ENCODE measurements around the gene ZDHHC6. TPM values are rescaled to one million over a fixed set of nuclear protein-coding genes. Genes with fewer than 3 reads are reported as not detected.

Gene ZDHHC6
- total and polyA plus RNA-seq, 10 of the 15 experiments (the other 5 are each of a cell fraction or from before 2014, with no cell fraction given), result 23.8 to 59.4 (median 35.6) TPM

DNA sequence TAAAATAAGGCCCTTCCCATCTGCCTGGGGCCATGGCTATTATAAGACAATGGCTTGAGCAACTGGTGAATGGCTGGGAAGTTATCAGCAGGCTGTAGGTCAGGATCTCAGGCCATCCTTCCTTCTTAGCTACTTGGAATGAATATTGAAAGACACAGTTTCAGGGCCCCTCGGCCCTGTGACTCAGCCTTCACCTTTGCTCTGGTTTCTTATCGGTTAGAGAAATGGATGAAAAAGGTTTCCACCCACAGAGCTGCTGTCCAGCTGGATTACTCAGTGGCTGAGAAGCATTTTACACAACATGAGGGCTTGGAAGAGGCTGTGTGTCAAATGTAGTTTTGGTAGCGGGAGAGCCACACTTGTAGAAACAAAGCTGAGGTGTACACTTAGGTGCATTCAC is 63.4 kb downstream of the ZDHHC6 start:
- ChIA-PET SMC1A (ENCODE audit: uncharacterized antibody, unreplicated experiment) (no interaction called here), CTCF (interaction anchor here (0.9 kb wide), 1 partner anchor 19 kb away, joined by 3 read pairs; no protein-coding TSS in a partner anchor), POLR2A (interaction anchor here (1.0 kb wide), 1 partner anchor 8 kb away, joined by 3 read pairs; no protein-coding TSS in a partner anchor), RAD21 (ENCODE audit: unreplicated experiment) (no interaction called here)
- H3K4me1 ChIP-seq (ENCODE audit: control insufficient read depth, insufficient read depth, low read length), result no peaks in the 10 kb centered on the region
- H2AFZ ChIP-seq (ENCODE audit: control insufficient read depth, low read depth, low read length), result no peak overlapping the region
- H3K27ac ChIP-seq (ENCODE audit: control insufficient read depth, insufficient read depth), result no peak overlapping the region
- peaks cover 21% of the 10 kb centered on the region for H3K79me2 ChIP-seq (ENCODE audit: control insufficient read depth, insufficient read depth, low read length)
- TF ChIP-seq HDAC2 (IDR thresholded peaks at IDR 0.05), result no peak
- TF ChIP-seq, protein P1, sequence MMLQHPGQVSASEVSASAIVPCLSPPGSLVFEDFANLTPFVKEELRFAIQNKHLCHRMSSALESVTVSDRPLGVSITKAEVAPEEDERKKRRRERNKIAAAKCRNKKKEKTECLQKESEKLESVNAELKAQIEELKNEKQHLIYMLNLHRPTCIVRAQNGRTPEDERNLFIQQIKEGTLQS (IDR thresholded peaks at IDR 0.05; ENCODE audit: borderline replicate concordance, extremely low read depth, low read depth, low read length), result no peak
- no peak for TF ChIP-seq NFIC (IDR thresholded peaks at IDR 0.05; ENCODE audit: low read depth, low read length)
- no peak for TF ChIP-seq SIN3A (IDR thresholded peaks at IDR 0.05; ENCODE audit: low read depth, low read length)
- TF ChIP-seq SRF (IDR thresholded peaks at IDR 0.05; ENCODE audit: low read depth in 2 of 2, low read length in 2 of 2), result no peak
- H3K4me2 ChIP-seq (ENCODE audit: control insufficient read depth, insufficient read depth), result no peak overlapping the region
- no TSS peak for BruUV-seq (replicated peaks)
- H3K36me3 ChIP-seq (ENCODE audit: control insufficient read depth in 2 of 2, insufficient read depth in 2 of 2, low read length in 1 of 2), result peaks cover 0 to 3% of the 10 kb centered on the region in 2 experiments; a peak in 2 of 4 replicates
- H3K27me3 ChIP-seq (replicated peaks in 1 of 2; ENCODE audit: control insufficient read depth in 2 of 2, insufficient read depth in 2 of 2, low read length in 1 of 2), result no peaks in the 10 kb centered on the region
- DNase-seq (ENCODE audit: low read depth, low spot score) (no peak), ATAC-seq (no peak; the same call in 2 of the 3 replicates), FAIRE-seq (no peak)
- in situ Hi-C loops (cut with MboI) (no loop called here), intact Hi-C loops (cut with micrococcal nuclease; ENCODE audit: unreplicated experiment) (no loop called here)
- H3K9me3 ChIP-seq (replicated peaks; ENCODE audit: control insufficient read depth, insufficient read depth, low read length), result no peaks in the 10 kb centered on the region
- H4K20me1 ChIP-seq (ENCODE audit: control insufficient read depth, insufficient read depth), result no peaks in the 10 kb centered on the region
- no peak overlapping the region for H3K4me3 ChIP-seq
- H3K9ac ChIP-seq (ENCODE audit: control insufficient read depth, insufficient read depth, low read length), result no peak overlapping the region
- 43% methylated on average over 3 of the region's 3 CpGs for WGBS (ENCODE audit: insufficient coverage, insufficient replicate concordance, low lambda C conversion rate, missing lambda C conversion rate)

DNA sequence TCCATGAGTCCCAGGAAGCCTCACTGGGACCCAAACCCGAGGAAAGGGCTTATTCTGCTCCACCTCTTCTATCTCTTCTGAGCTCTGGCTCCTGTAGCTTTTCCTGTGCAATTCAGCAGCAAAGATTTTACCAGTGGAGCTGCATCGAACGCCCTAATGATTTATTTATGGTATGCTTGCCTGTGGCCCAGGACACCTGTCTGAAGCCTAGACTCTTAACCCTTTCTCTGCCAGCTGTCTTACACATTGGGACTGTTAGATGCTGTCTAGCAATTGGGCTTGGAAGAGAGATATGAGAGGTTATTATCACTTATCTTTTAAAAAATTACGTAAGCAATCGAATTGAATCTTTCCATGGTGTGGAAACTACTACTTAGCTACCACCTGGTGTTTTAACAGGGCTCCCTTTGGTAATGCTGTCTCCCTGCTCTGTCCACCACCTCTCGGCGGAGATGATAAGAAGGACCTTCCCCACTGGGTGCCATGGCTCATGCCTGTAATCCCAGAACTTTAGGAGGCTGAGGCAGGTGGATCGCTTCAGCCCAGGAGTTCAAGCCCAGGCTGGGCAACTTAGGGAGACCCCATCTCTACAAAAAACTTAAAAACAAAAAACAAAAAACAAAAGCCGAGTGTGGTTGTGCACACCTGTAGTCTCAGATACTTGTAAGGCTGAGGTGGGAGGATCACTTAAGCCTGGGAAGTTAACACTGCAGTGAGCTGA is 64.0 kb downstream of the ZDHHC6 start:
- Histone ChIP-seq H3K27ac (ENCODE audit: control insufficient read depth, insufficient read depth) (no peak overlapping the region), H3K27me3 (replicated peaks in 1 of 2; ENCODE audit: control insufficient read depth in 2 of 2, insufficient read depth in 2 of 2, low read length in 1 of 2) (no peaks in the 10 kb centered on the region), H3K36me3 (ENCODE audit: control insufficient read depth in 2 of 2, insufficient read depth in 2 of 2, low read length in 1 of 2) (peaks cover 0 to 3% of the 10 kb centered on the region in 2 experiments; a peak in 2 of 4 replicates), H3K79me2 (ENCODE audit: control insufficient read depth, insufficient read depth, low read length) (peaks cover 26% of the 10 kb centered on the region), H3K4me1 (ENCODE audit: control insufficient read depth, insufficient read depth, low read length) (no peaks in the 10 kb centered on the region; the same call in 1 of the 2 replicates), H2AFZ (ENCODE audit: control insufficient read depth, low read depth, low read length) (no peak overlapping the region), H3K9me3 (replicated peaks; ENCODE audit: control insufficient read depth, insufficient read depth, low read length) (no peaks in the 10 kb centered on the region), H3K9ac (ENCODE audit: control insufficient read depth, insufficient read depth, low read length) (no peak overlapping the region), H4K20me1 (ENCODE audit: control insufficient read depth, insufficient read depth) (no peaks in the 10 kb centered on the region), H3K4me2 (ENCODE audit: control insufficient read depth, insufficient read depth) (no peak overlapping the region), H3K4me3 (no peak overlapping the region)
- ChIA-PET CTCF (interaction anchor here (0.9 kb wide), 1 partner anchor 20 kb away, joined by 3 read pairs; no protein-coding TSS in a partner anchor), SMC1A (ENCODE audit: uncharacterized antibody, unreplicated experiment) (interaction anchor here (0.5 kb wide), 1 partner anchor 89 kb away, joined by 3 read pairs; no protein-coding TSS in a partner anchor), RAD21 (ENCODE audit: unreplicated experiment) (no interaction called here), POLR2A (no interaction called here)
- ATAC-seq (no peak), FAIRE-seq (no peak), DNase-seq (ENCODE audit: low read depth, low spot score) (no peak)
- TF ChIP-seq SP1 (IDR thresholded peaks at IDR 0.05; ENCODE audit: low read depth, low read length) (no peak), NFIC (IDR thresholded peaks at IDR 0.05; ENCODE audit: low read depth, low read length) (no peak), PAX5 (IDR thresholded peaks at IDR 0.05; ENCODE audit: borderline replicate concordance, low read depth, low read length) (no peak)
- TF ChIP-seq, protein P2, sequence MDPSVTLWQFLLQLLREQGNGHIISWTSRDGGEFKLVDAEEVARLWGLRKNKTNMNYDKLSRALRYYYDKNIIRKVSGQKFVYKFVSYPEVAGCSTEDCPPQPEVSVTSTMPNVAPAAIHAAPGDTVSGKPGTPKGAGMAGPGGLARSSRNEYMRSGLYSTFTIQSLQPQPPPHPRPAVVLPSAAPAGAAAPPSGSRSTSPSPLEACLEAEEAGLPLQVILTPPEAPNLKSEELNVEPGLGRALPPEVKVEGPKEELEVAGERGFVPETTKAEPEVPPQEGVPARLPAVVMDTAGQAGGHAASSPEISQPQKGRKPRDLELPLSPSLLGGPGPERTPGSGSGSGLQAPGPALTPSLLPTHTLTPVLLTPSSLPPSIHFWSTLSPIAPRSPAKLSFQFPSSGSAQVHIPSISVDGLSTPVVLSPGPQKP (IDR thresholded peaks at IDR 0.05; ENCODE audit: low read depth, low read length), result no peak
- TF ChIP-seq, protein P3, sequence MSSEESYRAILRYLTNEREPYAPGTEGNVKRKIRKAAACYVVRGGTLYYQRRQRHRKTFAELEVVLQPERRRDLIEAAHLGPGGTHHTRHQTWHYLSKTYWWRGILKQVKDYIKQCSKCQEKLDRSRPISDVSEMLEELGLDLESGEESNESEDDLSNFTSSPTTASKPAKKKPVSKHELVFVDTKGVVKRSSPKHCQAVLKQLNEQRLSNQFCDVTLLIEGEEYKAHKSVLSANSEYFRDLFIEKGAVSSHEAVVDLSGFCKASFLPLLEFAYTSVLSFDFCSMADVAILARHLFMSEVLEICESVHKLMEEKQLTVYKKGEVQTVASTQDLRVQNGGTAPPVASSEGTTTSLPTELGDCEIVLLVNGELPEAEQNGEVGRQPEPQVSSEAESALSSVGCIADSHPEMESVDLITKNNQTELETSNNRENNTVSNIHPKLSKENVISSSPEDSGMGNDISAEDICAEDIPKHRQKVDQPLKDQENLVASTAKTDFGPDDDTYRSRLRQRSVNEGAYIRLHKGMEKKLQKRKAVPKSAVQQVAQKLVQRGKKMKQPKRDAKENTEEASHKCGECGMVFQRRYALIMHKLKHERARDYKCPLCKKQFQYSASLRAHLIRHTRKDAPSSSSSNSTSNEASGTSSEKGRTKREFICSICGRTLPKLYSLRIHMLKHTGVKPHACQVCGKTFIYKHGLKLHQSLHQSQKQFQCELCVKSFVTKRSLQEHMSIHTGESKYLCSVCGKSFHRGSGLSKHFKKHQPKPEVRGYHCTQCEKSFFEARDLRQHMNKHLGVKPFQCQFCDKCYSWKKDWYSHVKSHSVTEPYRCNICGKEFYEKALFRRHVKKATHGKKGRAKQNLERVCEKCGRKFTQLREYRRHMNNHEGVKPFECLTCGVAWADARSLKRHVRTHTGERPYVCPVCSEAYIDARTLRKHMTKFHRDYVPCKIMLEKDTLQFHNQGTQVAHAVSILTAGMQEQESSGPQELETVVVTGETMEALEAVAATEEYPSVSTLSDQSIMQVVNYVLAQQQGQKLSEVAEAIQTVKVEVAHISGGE (CRISPR knock-in tag; IDR thresholded peaks at IDR 0.05), result no peak
- BruUV-seq (replicated peaks), result no TSS peak
- in situ Hi-C loops (cut with MboI), result no loop called here
- intact Hi-C loops (cut with micrococcal nuclease; ENCODE audit: unreplicated experiment), result no loop called here
- whole genome bisulfite sequencing (ENCODE audit: insufficient coverage, insufficient replicate concordance, low lambda C conversion rate, missing lambda C conversion rate), result 83% methylated on average over 9 of the region's 9 CpGs
